ENCODE measurements around the gene EEF2.

EEF2 gene

DNA sequence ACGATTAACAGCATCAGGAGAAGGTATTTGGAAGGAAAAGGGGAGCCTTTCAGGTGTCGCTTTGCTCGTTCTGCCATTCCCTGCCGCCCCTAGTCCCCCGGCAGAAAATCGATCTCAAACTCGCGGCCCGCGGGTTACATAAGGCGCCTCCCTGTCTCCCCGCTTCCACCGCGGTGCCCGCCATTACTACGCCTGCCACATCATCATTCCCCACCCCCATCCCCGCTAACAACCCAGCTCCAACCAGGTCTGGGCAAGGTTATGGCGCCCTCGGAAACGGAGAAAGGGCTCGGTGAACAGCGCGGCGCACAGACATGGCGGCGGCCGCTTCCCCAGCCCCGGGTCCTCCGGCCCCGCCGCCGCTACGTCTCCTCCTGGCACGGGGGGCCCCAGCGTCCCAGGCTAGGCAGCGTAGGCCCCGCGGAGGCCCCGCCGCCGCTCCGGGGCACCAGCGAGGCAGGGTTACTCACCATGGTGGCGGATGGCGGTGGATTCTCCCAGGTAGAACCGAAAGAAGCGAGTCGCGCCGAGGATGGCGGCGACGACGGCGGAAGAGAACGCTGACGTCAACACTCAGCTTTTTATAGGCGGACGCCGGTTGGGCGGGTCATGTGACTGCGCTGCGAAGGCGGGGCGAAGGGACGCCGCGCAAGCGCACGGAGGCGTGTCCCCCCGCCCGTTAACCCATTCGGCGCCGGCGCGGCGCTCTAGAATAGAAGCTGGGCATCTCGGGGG lies at the start of gene EEF2:
EEF2 (minus strand) TSS at position 556 of the 735 bp plus-strand sequence; CDS start at position 473, 83 bp downstream.
- peak; percentile 94 for DNase-seq

DNA sequence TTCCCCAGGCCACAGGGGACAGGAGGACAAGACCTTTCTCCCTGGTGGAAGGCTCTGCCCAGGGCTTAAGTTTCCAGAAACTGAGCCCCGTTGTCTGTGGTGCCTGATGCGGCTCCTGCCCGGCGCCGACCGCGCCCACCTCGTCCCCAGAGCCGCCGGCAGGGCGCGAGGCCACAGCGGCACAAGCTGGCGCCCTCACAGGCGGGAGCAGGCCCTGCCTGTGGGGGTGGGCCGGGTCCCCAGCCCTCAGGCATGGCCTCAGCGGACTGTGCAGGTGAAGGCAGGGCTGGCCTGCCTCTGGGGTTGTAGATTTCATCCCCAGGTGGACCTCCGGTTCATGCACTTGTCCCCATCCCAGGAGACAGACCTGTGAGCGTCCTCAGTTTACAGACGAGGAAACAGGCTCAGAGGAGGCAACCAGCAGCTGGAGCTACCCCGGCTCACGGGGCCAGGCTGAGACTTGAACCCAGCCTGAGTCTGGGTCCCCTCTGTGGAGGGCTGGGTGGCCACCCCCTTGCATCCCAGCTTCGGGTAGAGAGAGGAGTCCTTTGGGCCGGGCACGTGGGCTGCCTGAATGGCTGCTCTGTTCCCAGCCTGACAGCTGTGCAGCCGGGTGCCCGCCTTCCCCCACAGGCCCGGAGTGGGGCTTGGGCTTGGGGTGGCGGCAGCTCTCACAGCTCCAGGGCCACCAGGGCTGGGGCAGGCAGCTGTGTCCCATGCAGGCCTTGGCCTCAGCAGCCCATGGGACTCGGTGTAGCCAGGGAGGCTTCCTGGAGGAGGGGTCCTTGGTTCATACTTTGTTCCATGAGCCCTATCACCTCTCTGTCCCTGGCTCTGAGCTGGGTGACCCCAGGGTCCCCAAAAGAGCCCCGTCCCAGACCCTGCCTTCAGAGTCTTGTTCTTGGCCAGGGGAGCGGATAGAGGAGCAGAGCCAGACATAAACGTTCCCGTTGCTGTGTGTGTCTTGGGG lies 49.1 kb upstream of the EEF2 start:
- DNase-seq = peak; percentile 89

DNA sequence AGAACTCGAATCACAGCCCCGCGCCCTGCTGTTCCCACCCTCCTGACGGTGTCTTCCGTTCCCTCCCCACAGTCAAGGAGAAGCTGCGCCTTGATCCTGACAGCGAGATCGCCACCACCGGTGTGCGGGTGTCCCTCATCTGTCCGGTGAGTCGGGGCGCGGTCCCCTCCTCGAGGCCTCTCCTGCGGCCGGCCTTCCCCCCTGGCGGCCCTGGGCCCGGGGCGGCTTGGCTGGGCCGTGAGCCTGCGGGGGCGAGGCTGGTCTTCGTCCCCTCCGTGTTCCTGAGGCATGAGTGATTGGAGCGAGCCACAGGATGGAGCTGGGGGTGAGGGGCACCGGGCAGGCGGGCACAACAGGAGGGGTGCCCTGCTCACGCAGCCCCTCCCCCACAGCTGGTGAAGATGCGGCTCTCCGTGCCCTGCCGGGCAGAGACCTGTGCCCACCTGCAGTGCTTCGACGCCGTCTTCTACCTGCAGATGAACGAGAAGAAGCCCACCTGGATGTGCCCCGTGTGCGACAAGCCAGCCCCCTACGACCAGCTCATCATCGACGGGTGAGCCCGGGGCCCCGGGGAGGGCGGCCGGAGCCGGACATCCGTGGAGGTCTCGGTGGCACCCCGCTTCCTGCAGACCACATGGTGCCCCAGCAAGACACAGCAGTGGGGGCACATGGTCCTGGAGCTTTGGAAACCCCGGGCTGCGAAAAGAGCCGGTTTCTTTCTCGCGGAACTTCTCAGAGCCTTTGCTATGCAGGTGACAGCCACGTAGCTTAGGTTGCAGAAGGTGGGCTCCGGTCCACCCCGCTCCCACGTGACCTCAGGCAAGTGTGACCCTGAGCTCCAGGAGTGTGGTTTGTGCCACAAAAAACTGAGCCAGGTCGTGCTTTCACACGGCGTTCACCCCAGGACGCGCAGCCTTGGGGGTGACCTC lies 48.0 kb upstream of the EEF2 start:
- DNase-seq = no peak

DNA sequence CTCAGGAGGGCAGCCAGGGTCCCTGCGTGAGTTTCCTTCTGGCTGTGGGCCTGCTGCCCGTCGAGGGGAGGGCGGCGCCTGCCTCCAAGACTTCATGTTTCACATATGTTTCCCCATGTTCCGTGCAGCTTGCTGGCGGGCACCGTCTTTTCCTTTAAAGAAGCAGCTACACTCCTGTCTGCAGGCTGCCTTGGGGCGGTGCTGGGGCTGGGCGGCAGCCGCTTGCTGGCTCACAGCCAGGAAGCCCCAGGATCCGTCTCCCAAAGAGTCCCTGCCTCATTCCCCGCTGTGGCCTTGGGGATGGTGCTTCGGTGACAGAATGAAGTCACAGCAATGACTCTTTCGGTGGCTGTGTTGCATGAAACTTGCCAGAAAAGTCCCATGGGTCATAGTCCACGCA lies 47.2 kb upstream of the EEF2 start:
- no peak for DNase-seq

DNA sequence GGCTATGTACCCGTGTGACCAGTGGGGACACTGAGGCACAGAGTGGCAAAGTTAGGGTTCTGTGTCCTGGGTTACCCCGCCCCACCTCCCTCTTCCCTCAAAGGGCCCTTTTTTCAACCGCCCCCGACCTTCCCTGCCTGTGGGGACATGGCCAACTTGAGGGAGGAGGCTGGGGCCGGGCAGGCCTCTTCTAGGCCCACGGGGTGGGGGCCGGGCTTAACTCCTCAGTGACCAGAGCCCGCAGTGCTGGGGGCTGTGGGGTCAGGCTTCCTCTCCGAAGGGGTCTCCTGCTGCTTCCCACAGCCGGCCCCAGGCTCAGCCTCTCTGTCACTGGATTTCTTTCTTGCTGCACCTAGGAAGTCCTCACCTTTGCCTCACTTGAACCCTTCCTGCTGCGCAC lies 46.2 kb upstream of the EEF2 start:
- no peak for DNase-seq

DNA sequence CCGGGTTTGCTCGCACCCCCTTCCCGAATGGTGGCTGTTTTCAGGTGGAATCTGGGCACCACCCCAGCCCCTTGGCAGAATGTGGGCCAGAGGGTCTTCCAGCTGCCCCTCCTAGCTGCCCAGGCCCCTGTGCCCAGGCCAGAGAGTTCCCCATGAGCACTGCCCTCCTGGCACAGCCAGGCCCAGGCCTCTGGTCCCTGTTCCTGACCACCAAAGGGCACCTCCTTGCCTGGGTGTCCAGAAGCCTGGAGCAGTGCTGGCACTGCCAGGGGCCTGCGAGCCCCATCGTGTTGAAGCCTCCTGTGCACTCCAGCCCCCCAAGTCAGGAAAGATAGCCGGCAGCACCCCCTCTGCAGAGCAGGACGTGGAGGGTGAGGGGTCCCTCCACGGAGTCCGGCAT lies 45.7 kb upstream of the EEF2 start:
- no peak for DNase-seq

DNA sequence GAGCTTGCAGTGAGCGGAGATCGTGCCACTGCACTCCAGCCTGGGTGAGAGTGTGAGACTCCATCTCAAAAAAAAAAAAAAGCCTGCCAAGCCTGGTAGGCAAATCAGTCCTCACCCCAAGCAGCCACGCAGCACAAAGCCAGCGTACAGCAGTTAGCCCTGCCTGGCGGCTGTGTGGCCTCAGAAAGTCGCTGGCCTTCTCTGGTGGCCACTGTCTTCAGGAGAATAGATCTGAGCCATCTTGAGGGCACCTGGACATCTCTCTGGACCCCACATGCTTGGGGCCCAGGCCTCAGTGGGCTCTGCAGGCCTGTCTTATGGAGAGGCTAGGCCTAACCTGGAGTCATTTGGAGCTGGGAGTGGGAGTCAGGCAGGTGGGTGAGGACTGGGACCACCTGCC lies 45.3 kb upstream of the EEF2 start:
- DNase-seq = no peak

DNA sequence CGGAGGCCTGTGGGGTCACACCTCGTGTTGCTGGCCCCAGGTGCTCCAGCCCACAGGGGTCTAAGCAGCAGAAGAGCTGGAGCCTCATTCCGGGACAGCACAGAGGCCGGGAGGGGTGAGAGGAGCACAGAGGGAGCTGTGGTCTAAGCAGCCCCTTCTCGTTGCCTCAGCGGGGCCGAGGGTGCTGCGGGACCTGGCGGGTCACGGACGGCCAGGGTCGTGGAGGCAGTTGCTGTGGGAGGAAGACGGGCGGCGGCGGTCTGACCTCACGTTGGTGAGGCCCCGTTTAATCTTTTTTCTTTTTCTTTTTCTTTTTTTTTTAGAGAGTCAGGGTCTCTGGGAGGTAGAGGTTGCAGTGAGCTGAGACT lies 44.0 kb upstream of the EEF2 start:
- DNase-seq = no peak

DNA sequence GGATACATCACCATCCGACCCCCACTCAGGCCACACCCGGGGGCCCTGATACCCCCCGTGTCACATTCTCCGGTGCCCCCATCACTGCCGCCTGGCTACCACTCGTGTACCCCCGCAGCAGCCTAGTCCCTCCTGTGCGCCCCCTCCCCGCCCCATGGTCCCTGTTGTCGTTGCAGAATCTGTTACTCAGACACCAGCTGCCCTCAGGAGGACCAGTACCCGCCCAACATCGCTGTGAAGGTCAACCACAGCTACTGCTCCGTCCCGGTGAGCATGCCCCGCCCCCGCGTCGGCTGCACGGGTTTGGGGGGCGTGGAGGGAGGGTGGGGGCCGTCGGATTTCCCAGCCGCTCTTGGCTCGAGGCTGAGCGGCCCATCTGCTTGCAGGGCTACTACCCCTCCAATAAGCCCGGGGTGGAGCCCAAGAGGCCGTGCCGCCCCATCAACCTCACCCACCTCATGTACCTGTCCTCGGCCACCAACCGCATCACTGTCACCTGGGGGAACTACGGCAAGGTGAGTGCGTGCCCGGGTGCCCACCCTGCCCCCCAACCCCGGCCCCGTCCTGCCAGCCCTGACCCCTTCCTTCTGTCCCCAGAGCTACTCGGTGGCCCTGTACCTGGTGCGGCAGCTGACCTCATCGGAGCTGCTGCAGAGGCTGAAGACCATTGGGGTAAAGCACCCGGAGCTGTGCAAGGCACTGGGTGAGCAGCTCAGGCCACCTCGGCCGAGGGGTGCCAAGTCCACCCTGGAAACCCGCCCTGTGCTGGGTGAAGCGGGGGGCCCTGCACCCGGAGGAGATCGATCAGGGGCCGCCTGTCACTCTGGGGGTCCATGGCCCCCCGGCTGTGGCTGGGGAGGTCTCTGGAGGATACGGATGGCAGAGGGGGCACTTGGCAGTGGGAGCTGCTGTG lies 43.3 kb upstream of the EEF2 start:
- DNase-seq = no peak

DNA sequence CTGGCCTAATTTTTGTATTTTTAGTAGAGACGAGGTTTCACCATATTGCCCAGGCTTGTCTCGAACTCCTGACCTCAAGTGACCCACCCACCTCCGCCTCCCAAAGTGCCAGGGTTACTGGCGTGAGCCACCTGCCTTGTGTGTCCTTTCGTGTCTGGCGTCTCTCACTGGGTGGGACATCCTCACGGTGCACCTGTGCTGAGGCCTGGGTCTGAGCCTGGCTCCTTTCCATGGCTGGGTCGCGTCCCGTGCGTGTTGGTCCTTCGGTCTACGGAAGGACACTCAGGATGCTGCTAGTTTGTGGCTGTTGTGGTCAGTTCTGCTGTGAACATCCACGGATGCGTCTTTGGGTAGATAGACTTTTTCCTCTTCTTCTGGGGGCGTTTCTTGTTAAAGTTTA lies 41.9 kb upstream of the EEF2 start:
- DNase-seq = no peak

DNA sequence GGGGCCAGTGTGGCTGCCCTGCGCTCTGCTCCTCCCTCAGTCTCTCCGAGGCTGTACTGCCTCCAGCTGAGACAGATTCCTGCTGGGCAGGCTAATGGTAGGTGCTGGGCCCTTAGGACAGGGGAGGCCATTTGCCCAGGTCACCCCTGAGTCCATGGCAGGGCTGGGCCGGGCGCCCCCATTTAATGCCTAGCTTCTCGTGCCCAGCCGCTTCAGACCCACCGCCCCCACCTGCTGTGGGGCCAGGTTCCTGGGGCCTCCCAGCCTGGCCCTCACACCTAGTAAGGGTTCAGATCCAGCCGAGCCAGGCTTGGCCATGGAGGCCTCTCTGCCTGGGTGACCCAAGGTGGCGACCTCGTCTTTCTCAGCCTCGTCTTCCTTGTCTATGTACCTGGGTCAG lies 40.1 kb upstream of the EEF2 start:
- no peak for DNase-seq

DNA sequence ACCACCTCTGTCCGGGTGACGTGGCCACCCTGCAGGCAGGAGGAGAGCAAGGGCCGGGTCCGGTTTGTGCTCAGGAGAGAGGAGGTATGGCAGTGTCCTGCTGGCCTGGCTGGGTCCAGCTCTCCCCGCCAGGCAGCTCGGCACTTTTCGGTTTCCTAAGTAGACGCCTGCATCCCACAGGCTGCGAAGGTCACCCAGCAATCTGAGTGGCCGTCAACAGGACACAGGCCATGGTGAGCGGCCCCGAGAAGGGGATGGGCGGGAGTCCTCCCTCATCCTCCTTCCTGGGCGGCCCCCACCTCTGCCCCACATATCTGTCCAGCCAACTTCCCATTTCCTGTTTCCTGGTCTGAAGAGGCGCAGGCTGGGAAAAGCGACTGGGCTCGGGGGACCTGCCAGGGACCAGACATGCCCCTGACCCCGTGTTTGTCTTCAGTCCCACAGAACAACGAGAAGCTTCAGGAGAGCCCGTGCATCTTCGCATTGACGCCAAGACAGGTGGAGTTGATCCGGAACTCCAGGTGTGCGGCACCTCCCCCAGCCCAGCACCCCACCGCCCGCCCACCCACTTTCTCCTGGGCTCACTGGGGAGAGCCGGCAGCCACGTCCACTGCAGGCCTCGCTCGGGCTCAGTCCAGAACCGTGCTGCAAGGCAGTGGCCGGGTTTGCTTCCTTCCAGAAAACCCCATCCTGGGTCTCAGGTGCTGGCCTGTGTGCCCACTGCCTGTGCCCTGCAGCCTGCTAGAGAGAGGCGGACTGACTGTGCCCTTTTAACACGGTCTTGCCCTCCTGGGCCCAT lies 38.5 kb upstream of the EEF2 start:
- DNase-seq = no peak

DNA sequence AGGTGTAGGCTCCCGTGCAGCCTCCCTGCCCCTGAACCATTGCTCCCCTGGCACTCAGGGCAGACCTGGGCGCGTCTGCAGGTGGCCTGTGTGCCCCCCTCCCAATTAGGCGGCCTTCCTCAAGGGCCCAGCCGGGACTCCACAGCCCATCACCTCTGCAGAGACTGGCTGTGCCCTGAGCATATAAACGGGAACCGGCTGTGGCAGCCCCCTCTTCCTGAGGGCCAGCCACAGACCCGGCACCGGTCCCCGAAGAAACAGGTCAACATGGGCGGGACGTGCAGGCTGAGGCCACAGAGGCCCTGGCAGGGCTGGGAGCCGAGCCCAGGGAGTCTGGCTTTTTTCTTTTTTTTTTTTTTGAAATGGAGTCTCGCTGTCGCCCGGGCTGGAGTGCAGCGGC lies 34.3 kb upstream of the EEF2 start:
- DNase-seq = no peak

DNA sequence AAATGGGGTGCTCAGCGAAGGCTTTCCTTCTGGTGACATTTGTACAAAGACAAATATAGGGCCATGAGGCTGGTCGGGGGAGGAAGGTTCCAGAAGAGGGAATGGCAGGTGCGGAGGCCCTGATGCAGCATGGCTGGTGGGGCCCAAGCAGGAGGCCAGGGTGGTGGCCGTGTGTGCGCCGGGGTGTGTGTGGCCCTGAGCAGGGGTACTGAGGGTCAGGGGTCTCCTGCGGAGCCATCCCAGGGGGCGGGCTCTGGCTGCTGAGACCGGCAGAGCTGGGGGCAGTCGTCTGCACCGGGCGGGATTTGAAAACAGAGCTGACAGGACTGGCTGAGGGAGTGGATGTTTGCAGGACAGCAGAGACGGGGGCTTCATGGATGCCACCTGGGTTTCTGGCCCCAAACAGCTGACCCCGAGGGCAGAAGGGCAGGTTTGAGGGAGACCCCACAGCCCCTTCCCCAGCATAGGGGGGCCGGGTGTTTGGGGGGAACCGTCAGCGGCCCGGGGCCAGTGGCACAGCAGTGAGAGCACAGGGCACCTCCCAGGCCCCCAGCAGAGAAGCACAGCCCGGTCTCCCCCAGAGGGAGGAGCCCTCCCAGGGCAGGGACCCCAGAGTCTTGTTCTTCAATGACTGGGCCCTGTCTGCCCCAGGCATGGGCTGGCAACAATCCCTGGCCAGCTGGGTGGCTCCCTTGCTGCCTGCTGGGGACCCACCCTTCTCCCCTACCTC lies 33.7 kb upstream of the EEF2 start:
- DNase-seq = no peak

DNA sequence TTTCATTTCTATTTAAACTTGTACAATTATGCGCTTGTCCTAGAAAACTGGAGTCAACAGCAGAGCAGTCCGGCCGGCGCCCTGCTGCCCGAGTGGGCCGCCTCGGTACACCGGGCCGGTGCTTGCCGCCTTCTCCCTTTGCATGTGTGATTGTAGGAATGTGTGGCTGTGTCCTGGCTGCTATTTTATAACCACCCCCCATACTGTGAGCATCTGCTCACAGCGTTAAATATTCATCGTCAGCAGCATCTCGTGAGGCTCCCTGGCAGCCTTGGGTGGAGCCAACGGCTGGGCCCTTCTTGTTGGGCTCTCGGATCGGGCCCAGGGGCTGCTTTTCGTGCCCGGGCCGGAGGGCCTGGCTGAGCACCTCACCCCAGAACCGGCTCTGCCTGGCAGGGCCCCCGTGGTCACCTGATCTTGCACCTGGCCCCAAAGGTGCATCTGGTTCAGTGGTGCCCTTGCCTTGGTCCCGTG lies 32.9 kb upstream of the EEF2 start:
- peak; percentile 37 for DNase-seq

DNA sequence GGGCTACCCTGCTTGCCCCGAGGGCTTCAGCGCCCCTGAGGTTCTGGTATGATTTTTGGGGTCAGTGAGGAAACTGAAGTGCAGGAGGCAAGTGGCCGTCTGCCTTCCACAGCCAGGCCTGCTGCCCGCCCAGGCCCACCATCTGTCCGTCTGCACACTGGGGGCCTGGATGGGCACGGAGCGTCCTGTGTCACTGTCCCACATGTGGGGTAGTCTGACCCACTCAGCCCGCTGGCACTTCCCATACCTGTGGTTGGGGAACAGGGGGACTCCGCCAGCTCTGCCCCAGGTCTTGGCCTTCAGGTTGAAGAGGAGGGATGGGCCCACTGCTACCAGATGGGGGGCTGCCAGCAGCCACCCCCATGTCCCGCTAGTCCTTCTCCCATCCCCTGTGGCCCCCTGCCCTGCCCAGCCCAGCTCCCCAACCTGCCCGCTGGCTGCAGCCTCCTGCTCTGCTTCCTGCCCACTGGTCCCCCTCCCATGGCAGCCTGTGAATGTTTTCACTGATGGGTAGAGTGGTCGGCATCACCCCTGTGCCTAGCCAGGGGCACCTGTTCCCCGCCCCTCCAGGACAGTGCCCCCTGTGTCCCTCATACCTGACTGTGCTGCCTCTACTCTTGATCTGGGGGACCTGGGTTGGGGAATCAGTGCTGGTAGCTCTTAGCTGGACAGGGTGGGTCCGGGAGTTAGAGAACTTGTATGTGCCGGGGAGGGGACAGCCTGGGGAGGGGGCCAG lies 31.8 kb upstream of the EEF2 start:
- DNase-seq = no peak

DNA sequence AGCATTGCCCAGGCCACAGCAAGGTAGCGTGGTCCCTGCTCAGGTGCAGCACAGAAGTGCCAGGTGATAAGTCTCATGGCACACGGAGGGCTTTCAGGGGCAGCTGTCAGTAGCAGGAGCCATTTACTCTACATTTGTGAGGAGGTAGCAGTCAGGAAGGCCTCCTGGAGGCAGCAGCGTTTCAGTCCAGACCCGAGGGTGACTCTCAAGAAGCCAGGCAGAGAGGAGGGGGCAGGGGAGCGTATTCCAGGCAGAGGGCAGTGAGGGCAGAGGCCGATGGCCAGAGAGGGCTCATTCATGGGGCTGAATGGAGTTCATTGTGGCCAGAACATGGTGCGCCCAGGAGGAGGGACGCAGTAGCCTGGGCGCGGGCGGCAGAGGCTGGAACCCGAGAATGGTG lies 31.2 kb upstream of the EEF2 start:
- peak; percentile 87 for DNase-seq

DNA sequence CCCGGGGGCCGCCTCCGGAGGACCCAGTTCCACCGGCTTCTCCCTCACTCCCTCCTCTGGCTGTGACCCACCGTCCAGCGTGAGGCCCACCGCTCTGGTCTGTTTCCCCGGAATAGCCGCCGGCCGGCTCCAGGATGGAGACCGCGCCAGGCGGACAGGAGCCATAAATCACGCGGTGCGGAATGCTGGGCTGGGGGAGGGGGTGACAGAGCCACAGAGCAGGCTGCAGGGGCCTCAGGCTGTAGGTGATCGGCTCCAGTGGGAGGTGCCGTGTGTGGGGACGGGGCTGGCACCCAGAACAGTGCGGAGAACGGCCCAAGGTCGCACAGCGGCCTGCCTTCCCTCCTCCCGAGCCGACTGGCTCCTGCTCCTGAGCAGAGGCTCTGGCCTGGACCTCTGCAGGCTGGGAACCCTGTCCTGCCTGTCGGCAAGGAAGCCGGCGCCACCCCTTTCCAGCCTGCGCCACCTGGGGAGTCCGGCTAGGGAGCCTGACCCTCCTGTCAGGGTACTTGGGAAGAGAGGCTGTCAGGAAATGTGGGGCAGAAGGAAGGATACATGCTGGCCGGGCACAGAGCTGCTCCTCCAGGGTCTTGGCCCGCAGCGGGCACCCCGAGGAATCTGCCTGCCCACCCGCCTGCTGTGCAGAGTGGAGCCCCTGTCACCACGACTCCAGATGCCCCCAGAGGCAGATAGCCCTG lies 30.6 kb upstream of the EEF2 start:
- no peak for DNase-seq

Measured in midbrain (tissue), 1 donor.